Measurements from ENCODE around the gene CEP131. TPM values are rescaled to one million over a fixed set of nuclear protein-coding genes. Genes with fewer than 3 reads are reported as not detected.

The CEP131 gene
- total RNA-seq, 1 donor from 2014 or later = 15.9 TPM

DNA sequence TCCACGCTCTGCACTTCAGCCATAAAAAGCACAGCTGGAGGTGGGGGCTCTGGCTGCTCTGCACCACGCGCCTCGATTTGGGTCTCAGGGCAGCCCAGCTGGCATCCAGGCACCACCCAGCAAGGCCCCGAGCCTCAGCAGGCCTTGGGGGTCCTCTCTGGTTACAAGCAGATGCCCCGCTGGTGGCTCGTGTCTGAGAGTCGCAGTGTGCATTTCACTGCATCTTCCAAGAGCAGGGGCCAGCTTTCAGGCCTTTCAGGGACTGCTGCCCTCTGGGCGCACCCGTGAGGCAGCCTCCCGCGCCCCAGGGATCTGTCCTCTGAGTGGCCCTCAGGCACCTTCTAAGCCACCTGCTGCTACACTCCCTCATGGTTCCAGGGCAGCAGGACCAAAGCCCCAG is 41.9 kb upstream of the CEP131 start:
- TF ChIP-seq, protein P1, sequence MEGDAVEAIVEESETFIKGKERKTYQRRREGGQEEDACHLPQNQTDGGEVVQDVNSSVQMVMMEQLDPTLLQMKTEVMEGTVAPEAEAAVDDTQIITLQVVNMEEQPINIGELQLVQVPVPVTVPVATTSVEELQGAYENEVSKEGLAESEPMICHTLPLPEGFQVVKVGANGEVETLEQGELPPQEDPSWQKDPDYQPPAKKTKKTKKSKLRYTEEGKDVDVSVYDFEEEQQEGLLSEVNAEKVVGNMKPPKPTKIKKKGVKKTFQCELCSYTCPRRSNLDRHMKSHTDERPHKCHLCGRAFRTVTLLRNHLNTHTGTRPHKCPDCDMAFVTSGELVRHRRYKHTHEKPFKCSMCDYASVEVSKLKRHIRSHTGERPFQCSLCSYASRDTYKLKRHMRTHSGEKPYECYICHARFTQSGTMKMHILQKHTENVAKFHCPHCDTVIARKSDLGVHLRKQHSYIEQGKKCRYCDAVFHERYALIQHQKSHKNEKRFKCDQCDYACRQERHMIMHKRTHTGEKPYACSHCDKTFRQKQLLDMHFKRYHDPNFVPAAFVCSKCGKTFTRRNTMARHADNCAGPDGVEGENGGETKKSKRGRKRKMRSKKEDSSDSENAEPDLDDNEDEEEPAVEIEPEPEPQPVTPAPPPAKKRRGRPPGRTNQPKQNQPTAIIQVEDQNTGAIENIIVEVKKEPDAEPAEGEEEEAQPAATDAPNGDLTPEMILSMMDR (IDR thresholded peaks at IDR 0.05) = no peak
- H3K4me3 Mint-ChIP-seq = no peak overlapping the region
- ChIA-PET POLR2A (no interaction called here), CTCF (no interaction called here)
- H3K36me3 Mint-ChIP-seq (ENCODE audit: low read depth) = peaks cover 83% of the 10 kb centered on the region
- ATAC-seq (ENCODE audit: low read depth) (no peak), DNase-seq (no peak)
- H3K27ac Mint-ChIP-seq = no peak overlapping the region
- H3K9me3 Mint-ChIP-seq = no peaks in the 10 kb centered on the region
- H3K27me3 Mint-ChIP-seq = no peaks in the 10 kb centered on the region
- peaks cover 3% of the 10 kb centered on the region for H3K4me1 Mint-ChIP-seq
- intact Hi-C loops (cut with micrococcal nuclease) = no loop called here

DNA sequence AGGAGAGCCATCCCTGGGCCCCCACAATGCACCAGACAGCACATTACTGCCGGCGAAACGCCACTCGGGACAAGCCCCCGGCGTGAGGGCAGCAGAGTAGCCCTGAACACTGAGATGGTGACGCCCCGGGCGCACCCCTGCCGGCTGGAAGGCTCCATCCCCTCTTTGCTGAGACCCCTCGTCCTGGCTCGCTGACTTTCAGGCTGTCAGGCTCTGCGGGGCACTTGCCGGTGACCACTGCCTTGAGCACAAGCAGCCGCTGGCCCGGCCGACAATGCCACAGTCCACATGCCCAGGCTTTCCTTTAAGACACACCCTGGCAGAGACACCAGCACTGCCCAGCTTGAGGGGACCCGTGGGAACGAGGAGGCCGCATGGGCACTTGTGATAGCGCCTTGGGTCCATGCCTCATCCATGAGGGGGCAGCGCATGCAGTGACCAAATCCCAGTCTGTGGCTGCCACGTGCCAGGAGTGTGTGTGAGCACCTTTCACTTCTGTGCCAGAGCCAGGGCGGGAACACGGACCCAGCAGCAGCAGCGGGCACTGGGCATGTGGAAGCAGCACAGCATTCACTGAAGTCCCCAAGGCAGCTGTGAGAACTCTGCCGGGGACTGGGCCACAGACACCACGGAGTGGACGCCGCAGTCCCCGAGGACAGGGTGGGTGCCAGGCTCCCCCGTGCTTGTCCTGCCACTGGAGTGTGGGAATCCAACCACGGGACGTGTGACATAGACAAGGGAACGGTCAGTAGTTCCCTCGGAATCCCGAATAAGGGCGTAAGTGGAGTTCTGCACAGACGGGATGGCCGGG is 40.8 kb upstream of the CEP131 start:
- H3K27ac Mint-ChIP-seq = no peak overlapping the region
- no peaks in the 10 kb centered on the region for H3K9me3 Mint-ChIP-seq
- no peaks in the 10 kb centered on the region for H3K27me3 Mint-ChIP-seq
- peaks cover 80% of the 10 kb centered on the region for H3K36me3 Mint-ChIP-seq (ENCODE audit: low read depth)
- CTCF ChIA-PET = no interaction called here
- peaks cover 6% of the 10 kb centered on the region for H3K4me1 Mint-ChIP-seq
- TF ChIP-seq, protein P1 (IDR thresholded peaks at IDR 0.05) = no peak
- POLR2A ChIA-PET = no interaction called here
- DNase-seq (no peak), ATAC-seq (ENCODE audit: low read depth) (no peak)
- intact Hi-C loops (cut with micrococcal nuclease) = no loop called here
- no peak overlapping the region for H3K4me3 Mint-ChIP-seq

DNA sequence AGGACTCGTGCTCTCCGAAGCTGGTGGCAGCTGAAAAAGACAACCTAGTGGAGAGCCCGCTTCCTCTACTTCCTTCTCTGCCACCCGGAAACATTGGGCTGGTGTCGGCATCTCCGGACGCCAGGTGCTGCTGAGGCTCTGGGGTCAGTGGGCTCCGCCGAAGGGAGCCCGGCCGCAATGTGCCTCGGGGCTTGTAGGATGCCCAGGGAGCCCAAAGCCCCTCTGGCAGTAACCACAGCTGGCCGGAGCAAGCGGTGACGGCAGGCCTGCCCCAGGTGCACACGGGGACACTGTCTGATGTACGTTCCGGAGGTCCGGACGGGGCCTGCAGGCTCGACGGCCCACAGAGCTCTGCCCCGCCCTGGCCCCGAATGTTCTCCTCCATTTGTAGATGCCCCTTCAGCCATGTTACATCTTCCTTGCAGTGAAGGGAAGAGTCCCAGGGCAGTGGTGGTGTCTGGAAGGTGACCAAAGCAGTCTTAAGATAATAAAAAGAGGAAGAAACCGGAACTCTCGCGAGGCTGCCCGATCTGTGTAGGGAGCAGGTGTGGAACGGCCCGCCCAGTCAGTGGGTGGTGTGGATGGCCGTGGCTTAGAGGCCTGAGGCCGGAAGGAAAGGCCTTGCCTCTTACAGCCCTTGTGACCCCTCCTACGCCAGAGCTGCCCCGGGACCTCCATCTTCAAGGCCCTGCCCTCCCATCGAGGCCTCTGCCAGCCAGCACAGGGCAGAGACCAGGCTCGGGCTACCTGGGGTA is 39.0 kb upstream of the CEP131 start:
- peaks cover 6% of the 10 kb centered on the region for H3K4me1 Mint-ChIP-seq
- ATAC-seq (ENCODE audit: low read depth) (no peak), DNase-seq (no peak)
- no peaks in the 10 kb centered on the region for H3K9me3 Mint-ChIP-seq
- ChIA-PET CTCF (no interaction called here), POLR2A (no interaction called here)
- H3K27me3 Mint-ChIP-seq = no peaks in the 10 kb centered on the region
- intact Hi-C loops (cut with micrococcal nuclease) = no loop called here
- TF ChIP-seq, protein P1 (IDR thresholded peaks at IDR 0.05) = no peak
- H3K4me3 Mint-ChIP-seq = no peak overlapping the region
- H3K36me3 Mint-ChIP-seq (ENCODE audit: low read depth) = peaks cover 78% of the 10 kb centered on the region
- no peak overlapping the region for H3K27ac Mint-ChIP-seq

DNA sequence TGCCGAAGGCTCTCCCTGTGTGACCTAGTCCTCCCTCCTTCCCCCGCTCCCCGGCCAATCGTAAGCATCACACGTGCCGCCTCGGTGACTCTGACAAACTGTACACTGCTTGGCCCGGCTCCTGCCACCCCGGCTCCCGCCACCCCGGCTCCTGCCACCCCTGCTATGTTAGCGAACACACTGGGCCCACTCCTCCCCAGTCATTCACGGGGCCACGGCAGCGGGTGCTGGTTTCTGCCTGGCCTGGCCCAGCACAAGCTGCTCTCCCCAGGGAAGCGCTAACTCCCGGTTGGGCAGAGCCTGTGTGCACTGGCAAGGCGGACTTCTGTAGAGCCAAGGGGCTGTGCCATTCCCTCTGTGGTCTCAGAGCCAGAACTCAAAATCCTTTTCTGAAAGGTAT is 38.3 kb upstream of the CEP131 start:
- H3K9me3 Mint-ChIP-seq = no peaks in the 10 kb centered on the region
- H3K4me1 Mint-ChIP-seq = peaks cover 6% of the 10 kb centered on the region
- H3K4me3 Mint-ChIP-seq = no peak overlapping the region
- intact Hi-C loops (cut with micrococcal nuclease) = no loop called here
- no peak for DNase-seq
- H3K27me3 Mint-ChIP-seq = no peaks in the 10 kb centered on the region
- H3K36me3 Mint-ChIP-seq (ENCODE audit: low read depth) = peaks cover 74% of the 10 kb centered on the region
- POLR2A ChIA-PET = no interaction called here
- CTCF ChIA-PET = no interaction called here
- H3K27ac Mint-ChIP-seq = no peak overlapping the region
- TF ChIP-seq, protein P1 (IDR thresholded peaks at IDR 0.05) = no peak
- no peak for ATAC-seq (ENCODE audit: low read depth)

DNA sequence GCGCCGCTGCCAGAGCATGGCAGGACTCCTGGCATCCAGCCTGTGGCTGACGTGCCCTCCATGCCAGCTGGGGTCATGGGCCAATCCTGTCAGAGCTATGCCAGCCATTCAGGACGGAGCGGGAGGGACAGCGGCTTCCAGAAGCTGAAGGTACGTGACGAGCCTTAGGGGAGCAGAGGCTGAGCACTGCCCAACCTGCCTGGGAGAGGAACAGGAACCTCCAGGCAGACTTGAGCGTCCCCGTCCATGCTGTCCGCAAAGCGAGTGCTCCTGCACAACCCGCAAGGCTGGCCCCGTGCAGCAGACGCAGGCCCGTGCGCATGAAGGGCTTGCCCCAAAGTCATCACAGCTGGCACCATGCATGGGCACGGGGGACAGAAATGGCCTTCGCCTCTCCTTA is 37.9 kb upstream of the CEP131 start:
- TF ChIP-seq, protein P1 (IDR thresholded peaks at IDR 0.05) = no peak
- no peak overlapping the region for H3K4me3 Mint-ChIP-seq
- no peak for ATAC-seq (ENCODE audit: low read depth)
- H3K9me3 Mint-ChIP-seq = no peaks in the 10 kb centered on the region
- intact Hi-C loops (cut with micrococcal nuclease) = no loop called here
- H3K27me3 Mint-ChIP-seq = no peaks in the 10 kb centered on the region
- no peak overlapping the region for H3K27ac Mint-ChIP-seq
- ChIA-PET CTCF (no interaction called here), POLR2A (no interaction called here)
- peaks cover 6% of the 10 kb centered on the region for H3K4me1 Mint-ChIP-seq
- no peak for DNase-seq
- H3K36me3 Mint-ChIP-seq (ENCODE audit: low read depth) = peaks cover 74% of the 10 kb centered on the region

Data from activated B cell treated with CpG ODN at 0.5 μM for 24 hours (primary cell).